ENCODE measurements around the gene DCUN1D3. TPM values are rescaled to one million over a fixed set of nuclear protein-coding genes. Genes with fewer than 3 reads are reported as not detected.

DCUN1D3 gene
- total and polyA plus RNA-seq, 12 donors: 7.2 to 47.2 (median 24.5) TPM

DNA sequence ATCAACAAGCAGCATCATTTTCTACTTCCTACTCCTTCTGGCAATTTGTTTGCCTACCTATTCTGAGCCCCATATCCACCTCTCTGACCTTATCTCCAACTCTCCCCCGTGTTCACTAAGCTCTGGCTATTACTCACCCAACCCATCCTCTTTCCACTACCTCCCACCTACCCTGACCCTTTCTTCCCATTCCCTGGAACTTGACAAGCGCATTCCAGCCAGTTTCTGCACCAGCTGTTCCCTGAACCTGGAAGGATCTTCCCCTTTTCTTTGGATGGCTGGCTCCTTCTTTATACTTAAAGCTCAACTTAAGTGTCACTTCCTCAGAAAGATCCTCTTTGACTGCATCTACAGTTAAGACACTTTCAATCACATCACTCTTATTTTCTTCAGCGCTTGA is 2.2 kb downstream of the DCUN1D3 start:
- Histone ChIP-seq H3K4me3 (peak overlapping the region in 1 of 4 donors; percentile 68), H3K27ac (peak overlapping the region in 2 of 5 donors; percentile 98 to 99), H3K4me1 (replicated peaks in 1 of 2) (peaks cover 18 to 43% of the 10 kb centered on the region in 2 donors), H3K36me3 (replicated peaks in 1 of 2) (peaks cover 0 to 19% of the 10 kb centered on the region in 2 donors), H3K9me3 (replicated peaks in 1 of 3) (no peaks in the 10 kb centered on the region), H3K27me3 (no peaks in the 10 kb centered on the region)
- 65 to 73% (median 69%) methylated on average over 3 of the region's 3 CpGs for WGBS, 4 donors
- TF ChIP-seq, protein P1, sequence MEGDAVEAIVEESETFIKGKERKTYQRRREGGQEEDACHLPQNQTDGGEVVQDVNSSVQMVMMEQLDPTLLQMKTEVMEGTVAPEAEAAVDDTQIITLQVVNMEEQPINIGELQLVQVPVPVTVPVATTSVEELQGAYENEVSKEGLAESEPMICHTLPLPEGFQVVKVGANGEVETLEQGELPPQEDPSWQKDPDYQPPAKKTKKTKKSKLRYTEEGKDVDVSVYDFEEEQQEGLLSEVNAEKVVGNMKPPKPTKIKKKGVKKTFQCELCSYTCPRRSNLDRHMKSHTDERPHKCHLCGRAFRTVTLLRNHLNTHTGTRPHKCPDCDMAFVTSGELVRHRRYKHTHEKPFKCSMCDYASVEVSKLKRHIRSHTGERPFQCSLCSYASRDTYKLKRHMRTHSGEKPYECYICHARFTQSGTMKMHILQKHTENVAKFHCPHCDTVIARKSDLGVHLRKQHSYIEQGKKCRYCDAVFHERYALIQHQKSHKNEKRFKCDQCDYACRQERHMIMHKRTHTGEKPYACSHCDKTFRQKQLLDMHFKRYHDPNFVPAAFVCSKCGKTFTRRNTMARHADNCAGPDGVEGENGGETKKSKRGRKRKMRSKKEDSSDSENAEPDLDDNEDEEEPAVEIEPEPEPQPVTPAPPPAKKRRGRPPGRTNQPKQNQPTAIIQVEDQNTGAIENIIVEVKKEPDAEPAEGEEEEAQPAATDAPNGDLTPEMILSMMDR (IDR thresholded peaks at IDR 0.05): no peak
- TF ChIP-seq POLR2A (IDR thresholded peaks at IDR 0.05): no peak
- intact Hi-C loops (cut with DNase I): loop anchor here in 1 of 2 donors (5.0 kb wide), 1 partner anchor 46 kb away; no protein-coding TSS in a partner anchor
- no peak for DNase-seq

DNA sequence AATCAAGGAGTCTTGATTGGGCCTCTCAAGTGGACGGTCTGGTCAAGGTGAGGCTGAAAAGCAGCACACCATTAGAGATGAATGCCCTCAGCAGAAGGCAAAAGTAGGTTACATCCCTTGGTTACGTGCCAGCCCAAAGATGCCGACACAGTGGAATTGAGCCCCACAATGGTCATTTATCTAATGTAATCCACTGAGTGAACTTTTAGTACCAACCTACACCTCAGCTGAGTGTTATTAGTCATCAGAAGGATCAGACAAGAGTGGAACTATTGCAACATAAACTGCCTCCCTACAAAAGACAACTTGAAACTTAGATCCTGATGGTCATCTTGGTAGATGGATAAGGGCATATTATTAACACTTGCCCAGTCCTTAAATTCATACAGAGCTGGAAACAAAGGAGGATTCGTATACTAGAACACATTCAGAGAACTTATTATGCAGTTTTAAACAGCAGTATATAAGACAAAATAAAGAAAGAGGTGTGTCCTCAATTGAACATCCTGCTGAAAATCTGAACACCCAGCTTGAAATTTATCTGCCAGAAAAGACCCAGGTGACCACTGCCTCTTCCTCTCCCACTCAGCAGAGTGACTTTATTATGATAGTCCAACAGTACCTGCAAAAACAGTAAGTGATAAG is 2.8 kb downstream of the DCUN1D3 start:
- Histone ChIP-seq H3K4me1 (replicated peaks in 1 of 2) (peaks cover 18 to 37% of the 10 kb centered on the region in 2 donors), H3K36me3 (replicated peaks in 1 of 2) (peaks cover 0 to 16% of the 10 kb centered on the region in 2 donors), H3K9me3 (replicated peaks in 1 of 3) (no peaks in the 10 kb centered on the region), H3K27me3 (no peaks in the 10 kb centered on the region), H3K4me3 (no peak overlapping the region), H3K27ac (peak overlapping the region in 2 of 5 donors; percentile 98 to 99)
- peak in 6 of 7 donors; percentile 48 to 77 (median 65) for DNase-seq
- 65 to 73% (median 70%) methylated on average over 4 of the region's 4 CpGs for WGBS, 4 donors
- intact Hi-C loops (cut with DNase I): loop anchor here in 1 of 2 donors (5.0 kb wide), 1 partner anchor 45 kb away; no protein-coding TSS in a partner anchor
- no peak for TF ChIP-seq POLR2A (IDR thresholded peaks at IDR 0.05)
- TF ChIP-seq, protein P1 (IDR thresholded peaks at IDR 0.05): no peak

DNA sequence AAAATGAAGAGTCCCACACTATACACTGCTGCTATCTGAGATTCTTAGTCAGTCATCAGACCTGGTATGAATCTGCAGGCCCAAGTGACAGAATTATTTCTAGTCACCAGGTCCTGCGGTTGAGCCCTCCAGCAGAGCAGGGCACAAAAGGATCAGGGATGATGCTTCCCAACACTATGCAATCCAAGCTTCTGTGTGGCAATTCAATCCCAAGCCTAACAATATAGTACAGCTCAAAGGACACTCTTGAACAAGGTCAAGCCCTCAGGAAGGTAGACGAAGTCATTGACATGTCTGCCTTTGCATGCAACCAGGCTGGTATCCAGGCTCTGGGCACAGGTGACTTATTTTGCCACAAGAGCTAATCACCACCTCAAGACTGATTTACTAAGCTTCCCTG is 5.8 kb downstream of the DCUN1D3 start:
- Histone ChIP-seq H3K27ac (no peak overlapping the region), H3K27me3 (no peaks in the 10 kb centered on the region), H3K36me3 (replicated peaks in 1 of 2) (peaks cover 0 to 25% of the 10 kb centered on the region in 2 donors), H3K4me1 (replicated peaks in 1 of 2) (peaks cover 22 to 40% of the 10 kb centered on the region in 2 donors), H3K9me3 (replicated peaks in 1 of 3) (no peaks in the 10 kb centered on the region), H3K4me3 (no peak overlapping the region)
- intact Hi-C loops (cut with DNase I): no loop called here
- DNase-seq: no peak
- no peak for TF ChIP-seq POLR2A (IDR thresholded peaks at IDR 0.05)
- TF ChIP-seq, protein P1 (IDR thresholded peaks at IDR 0.05): no peak
- 65 to 84% (median 72%) methylated on average over 2 of the region's 2 CpGs for WGBS, 4 donors

DNA sequence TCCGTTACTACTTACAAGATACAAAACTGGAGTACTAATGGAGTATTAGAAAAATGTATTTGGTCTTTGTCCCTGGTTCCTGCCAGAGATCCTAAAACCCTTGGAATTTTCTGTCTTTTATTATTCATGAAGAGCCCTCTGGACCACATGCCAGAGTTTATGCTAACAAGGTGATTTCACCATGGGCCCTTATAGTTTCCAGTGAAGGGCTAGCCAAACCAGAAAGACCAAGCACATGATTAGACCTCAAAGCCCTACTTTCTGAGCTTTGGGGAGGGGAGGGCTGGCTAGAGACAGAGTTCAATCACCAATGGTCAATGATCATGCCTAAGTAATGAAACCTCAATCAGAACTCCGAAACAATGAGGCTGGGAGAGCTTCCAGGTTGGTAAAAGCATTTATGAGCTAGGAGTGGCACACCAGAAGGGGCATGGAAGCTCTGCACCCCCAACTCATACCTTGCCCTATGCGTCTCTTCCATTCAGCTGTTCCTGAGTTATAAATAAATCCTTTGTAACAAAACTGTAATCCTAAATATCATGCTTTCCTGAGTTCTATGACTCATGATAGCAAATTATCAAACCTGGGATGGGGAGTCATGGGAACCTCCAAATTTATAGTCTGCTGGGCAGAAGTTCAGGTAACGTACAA is 10.4 kb downstream of the DCUN1D3 start:
- DNase-seq: no peak
- TF ChIP-seq POLR2A (IDR thresholded peaks at IDR 0.05): no peak
- TF ChIP-seq, protein P1 (IDR thresholded peaks at IDR 0.05): no peak
- Histone ChIP-seq H3K4me1 (replicated peaks in 1 of 2) (peaks cover 18 to 55% of the 10 kb centered on the region in 2 donors), H3K27ac (peak overlapping the region in 1 of 5 donors; percentile 47), H3K9me3 (replicated peaks in 1 of 3) (no peaks in the 10 kb centered on the region), H3K36me3 (replicated peaks in 1 of 2) (peaks cover 0 to 14% of the 10 kb centered on the region in 2 donors), H3K4me3 (no peak overlapping the region), H3K27me3 (no peaks in the 10 kb centered on the region)
- intact Hi-C loops (cut with DNase I): no loop called here
- WGBS, 4 donors: 88 to 91% (median 89%) methylated on average over 3 to 4 of the region's 4 CpGs
